Fibroblast of gingiva (primary cell): Measurements from ENCODE around the gene VEGFA.
A peak's percentile ranks its signal among the peaks of the same experiment; 100 is the strongest.

ENCODE experiments used
- DNase-seq: peaks from one replicate; pipeline ENCODE4 v3.0.0-alpha.2; 2011; ENCODE audit warnings: low read depth

Gene VEGFA

DNA sequence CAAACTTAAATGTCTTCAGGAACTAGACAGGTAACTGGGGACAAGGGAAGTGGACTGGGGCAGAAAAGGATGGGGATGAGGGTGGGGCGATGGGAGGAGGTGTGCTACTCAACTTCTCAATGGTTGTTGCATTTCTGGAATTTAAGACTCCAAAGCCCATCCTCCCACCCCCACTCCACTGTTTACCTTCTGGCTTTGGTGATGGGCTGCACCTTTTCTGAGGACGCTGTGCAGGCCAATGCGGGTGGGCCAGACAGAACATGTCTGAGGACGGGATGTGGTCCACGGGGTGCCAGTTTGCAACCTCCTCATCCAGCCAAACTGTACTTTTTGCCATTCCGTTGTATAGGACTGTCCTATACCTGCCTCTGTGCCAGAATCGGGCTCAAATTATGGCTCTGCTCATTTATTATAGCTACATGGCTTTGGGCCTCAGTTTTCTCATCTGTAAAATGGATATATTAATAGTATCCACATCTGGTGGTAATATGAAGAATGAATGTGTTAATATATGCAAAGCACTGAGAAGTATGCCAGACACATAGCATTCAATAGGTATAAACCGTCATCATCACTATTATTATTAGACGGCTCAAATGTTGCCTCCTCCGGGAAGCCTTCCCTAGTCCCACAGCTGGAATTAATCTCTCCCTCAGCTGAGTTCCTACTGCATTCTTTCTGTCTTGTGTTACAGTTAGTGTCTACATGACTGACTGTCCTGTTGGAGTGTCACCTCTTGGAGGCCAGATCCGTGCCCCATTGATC, 31.0 kb upstream of the VEGFA start:
- DNase-seq = no peak

DNA sequence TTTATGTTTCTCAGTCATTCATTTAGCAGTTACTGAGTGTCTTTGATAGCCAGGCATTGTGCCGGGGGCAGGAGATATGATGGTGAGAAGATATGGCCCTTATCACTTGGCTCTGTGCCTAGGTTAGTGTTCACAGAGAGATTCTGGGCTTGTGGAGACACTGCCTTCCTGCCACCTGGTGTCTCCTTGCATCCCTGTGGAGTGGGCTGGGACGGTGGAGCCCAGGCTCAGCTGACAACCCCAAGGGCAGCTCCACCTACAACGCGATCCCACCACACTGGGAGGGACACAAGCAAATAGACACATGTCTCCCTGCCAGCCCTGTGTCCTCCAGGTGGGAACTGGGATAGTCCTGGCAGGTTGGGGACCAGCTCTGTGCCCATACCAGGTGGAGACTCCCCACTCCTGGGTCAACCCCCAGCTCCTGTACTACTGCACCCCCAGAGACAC, 30.3 kb upstream of the VEGFA start:
- no peak for DNase-seq

GRCh38 chr6:43740321-43740960, 29.6 kb upstream of the VEGFA start:
- DNase-seq = no peak

- DNase-seq = peak; percentile 35
Measured at GRCh38 chr6:43740961-43741764, 28.8 kb upstream of the VEGFA start.

GRCh38 chr6:43741829-43742228, 28.2 kb upstream of the VEGFA start:
- no peak for DNase-seq

DNA sequence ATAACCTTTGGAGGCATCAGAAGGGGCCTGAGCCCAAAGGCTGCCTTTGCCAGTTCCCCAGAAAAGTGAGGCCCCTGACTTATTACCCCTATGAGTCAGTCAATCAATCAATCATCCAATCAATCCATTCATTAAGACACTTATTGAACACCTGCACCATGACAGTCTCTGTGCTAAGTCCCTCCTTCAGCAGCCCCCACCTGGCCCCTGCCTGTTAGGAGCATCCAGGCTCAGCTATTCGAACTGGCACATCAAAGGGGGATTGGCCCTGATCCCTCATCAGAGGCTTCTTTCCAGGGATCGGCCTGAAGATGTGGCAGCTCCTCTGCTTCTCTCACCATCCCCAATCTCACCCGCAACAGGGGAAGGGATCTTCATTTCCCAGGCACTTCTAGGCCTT, 27.7 kb upstream of the VEGFA start:
- DNase-seq = no peak

- no peak for DNase-seq
Measured at GRCh38 chr6:43742931-43743632, 26.9 kb upstream of the VEGFA start.

DNA sequence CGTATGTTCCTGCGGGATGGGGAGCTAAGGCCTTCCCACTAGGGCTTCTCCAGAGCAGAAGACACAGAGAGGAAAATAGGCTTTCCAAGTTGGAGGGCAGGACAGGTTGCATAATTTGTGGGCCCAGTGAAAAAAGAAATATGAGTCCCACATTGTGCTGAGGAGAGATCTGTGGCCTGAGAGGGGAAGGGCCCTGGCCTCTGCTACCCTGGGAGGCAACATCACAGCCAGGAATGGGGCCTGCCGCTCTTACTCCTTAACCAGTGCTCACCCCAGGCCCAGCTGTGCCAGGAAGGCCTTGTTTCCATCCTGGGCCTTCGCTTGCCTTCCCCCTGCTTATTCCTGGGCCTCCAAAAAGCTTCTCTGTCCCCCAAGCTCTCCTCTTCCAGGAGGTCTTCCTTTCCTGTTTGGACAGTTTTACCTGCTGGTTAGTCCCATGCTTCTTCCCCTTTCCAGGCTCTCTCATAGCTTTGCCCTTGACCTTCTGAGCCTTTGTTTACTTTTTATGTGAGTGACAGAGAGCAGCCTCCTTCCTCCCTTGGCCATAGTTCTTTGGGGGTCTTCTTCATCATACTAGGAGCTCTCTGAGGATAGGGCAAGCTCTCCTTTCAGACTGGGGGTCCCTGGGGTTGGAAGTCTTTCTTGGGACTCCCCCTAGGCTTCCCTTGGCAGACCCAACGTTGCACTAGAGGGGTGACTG, 26.2 kb upstream of the VEGFA start:
- no peak for DNase-seq

DNA sequence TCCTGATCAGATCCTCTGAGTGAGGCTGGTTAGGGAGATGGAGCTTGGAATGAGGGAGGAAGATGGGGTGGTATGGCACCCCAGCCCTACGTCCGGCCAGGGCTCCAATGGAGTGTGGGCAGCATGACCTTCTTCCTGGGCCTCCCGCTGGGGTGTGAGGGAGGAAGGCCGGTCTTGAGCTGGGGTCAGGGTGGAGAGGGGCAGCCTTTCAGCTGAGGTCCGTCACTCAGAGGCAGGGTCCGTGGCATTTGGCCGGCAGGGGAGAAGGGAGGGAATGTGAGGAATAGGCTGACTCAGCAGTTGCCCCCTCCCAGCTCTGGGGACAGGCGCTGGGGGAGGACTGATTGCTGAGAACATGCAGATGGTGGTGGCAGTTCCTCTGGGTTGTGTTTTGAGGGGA, 25.5 kb upstream of the VEGFA start:
- no peak for DNase-seq

GRCh38 chr6:43744931-43745727, 24.9 kb upstream of the VEGFA start:
- DNase-seq = no peak

DNA sequence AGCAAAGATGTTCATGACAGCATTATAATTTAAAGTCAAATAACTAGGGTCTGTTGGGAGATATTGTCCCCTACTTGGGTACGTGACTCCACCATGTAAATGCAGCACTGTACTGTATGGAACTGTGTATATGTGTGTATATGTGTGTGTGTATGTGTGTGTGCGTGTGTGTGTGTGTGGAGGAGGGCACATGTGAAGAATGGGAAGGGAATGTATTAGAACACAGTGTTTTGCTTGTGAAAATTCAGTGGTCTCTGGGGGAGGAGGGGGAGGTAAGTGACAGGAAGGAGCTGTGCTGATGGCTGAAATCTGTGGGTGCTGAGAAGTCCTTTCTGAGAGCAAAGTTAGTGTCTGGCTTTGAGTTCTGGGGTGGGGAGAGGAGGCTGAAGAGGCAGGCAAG, 23.9 kb upstream of the VEGFA start:
- no peak for DNase-seq

DNA sequence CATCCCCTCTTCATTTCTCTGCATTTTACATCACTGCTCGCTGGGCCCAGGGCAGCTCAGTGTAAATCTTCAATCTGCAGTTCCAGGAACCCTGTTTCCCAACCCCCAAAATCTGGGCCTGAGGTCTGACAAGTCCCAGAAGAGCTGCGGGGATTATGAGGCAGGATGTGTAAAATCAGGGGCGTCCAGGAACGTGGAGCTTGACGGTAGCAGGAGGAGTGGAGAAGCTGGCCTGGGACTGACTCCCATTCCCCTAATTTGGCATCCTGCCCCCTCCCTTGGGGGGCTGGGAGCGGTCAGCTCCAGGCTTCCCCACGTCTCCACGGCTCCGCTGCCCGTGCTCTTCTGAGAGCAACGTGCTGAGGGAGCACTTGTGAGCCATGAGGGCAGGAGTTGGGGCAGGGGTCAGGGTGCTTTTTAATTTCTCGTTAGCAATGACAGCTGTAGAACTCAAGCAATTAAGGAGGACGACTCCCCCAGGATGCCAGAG, 23.4 kb upstream of the VEGFA start:
- DNase-seq = no peak

GRCh38 chr6:43747784-43748183, 22.2 kb upstream of the VEGFA start:
- DNase-seq = no peak

DNA sequence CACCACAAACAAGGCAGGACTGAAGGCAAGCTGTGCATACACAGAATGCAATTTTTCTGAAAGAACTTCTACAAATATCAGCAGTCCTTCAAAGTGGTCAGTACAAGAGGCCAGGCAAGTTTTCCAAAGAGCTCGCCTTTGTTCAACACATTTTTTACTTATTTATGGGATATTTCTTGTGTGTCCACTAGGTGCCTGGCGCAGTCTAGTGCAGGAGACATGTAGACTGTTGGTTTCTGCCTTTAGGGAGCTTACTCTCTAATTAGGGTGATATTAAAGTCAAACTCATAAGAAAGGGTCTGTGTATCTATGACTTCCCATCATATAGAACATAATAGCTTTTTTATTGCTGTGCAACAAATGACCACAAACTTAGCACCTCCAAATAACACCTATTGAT, 21.2 kb upstream of the VEGFA start:
- DNase-seq = no peak

- no peak for DNase-seq
Measured at GRCh38 chr6:43749461-43749860, 20.6 kb upstream of the VEGFA start.

DNA sequence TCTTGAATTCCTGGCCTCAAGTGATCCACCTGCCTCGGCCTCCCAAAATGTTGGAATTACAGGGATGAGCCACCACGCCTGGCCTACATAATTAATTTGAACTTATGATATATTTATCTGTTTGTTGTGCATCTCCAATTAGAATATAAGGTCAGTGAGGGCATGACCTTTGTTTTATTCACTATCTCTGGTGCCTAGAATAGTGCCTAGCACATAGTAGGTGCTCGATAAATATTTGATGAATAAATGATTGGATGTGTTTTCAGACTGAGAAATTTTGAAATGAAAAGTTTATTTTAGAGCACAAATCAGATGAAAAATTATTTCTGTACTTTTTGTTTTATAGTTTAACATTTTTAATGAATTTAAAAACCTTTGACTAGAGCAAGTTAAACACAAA, 19.4 kb upstream of the VEGFA start:
- no peak for DNase-seq

DNA sequence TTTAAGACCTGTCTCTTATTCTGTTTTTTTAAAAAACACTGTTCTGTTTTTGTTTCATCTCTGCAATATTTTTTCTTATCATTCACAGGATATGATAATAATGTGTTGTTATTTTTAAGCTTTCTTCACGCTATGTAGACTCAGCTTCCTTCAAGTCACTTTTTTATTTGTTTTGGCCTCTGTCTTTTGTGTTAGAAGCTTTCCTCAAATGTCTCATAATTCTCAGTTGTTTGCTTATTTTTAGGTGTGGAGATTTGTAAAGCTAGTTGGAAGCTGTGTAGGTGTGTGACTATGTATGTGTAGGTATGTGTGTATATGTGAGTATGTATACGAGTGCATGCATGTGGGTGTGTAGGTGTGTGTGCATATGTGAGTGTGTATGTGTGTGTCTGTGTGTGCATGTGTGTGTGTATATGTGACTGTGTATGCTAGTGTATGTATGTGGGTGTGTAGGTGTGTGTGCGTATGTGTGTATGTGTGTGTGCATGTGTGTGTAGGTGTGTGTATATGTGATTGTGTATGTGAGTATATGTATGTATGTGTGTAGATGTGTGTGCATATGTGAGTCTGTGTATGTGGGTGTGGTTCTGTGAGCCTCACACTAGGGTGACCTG, 16.3 kb upstream of the VEGFA start:
- DNase-seq = no peak

- no peak for DNase-seq
Measured at GRCh38 chr6:43757966-43758616, 11.9 kb upstream of the VEGFA start.

- DNase-seq = no peak
Measured at GRCh38 chr6:43758617-43759050, 11.4 kb upstream of the VEGFA start.
